Loucy (cell line): ENCODE measurements around the gene LCE1C.

ENCODE experiments used
- H2AFZ ChIP-seq: fragments of 200-600 bp; sonication (generic); 2 replicates; pipeline ENCODE4 v1.6.0; 2016; ENCODE audit warnings: antibody characterized with exemption, mild to moderate bottlenecking, low read length, moderate library complexity
- H3F3A ChIP-seq: fragments of 200-600 bp; 2 replicates; pipeline ENCODE4 v1.6.0; 2016; ENCODE audit warnings: antibody characterized with exemption, low read depth, mild to moderate bottlenecking
- H3K27me3 ChIP-seq: fragments of 200-600 bp; sonication (generic); 2 replicates; pipeline ENCODE4 v1.6.1; 2014; ENCODE audit warnings: low read length, mild to moderate bottlenecking; ENCODE audit not compliant: insufficient read depth, poor library complexity, severe bottlenecking
- H3K36me3 ChIP-seq: fragments of 200-600 bp; sonication (generic); 2 replicates; pipeline ENCODE4 v1.6.1; 2016; ENCODE audit warnings: low read length; ENCODE audit not compliant: insufficient read depth
- H3K4me1 ChIP-seq: fragments of 200-600 bp; sonication (generic); 2 replicates; pipeline ENCODE4 v1.5.1; 2014; ENCODE audit warnings: low read length, mild to moderate bottlenecking; ENCODE audit not compliant: insufficient read depth, poor library complexity, severe bottlenecking
- H3K4me2 ChIP-seq: fragments of 200-600 bp; sonication (generic); 2 replicates; pipeline ENCODE4 v1.6.0; 2014; ENCODE audit warnings: antibody characterized with exemption, low read length, low read depth, mild to moderate bottlenecking; ENCODE audit not compliant: poor library complexity, severe bottlenecking
- H3K4me3 ChIP-seq: fragments of 200-600 bp; sonication (generic); 2 replicates; pipeline ENCODE4 v1.5.1; 2014; ENCODE audit warnings: low read length, mild to moderate bottlenecking, mixed read lengths; ENCODE audit not compliant: poor library complexity, severe bottlenecking
- H3K79me2 ChIP-seq: fragments of 200-600 bp; sonication (generic); 2 replicates; pipeline ENCODE4 v1.6.1; 2014; ENCODE audit warnings: low read length; ENCODE audit not compliant: insufficient read depth
- H3K9ac ChIP-seq: fragments of 200-600 bp; sonication (generic); 2 replicates; pipeline ENCODE4 v1.6.0; 2014; ENCODE audit warnings: mild to moderate bottlenecking, low read depth, low read length, moderate library complexity; ENCODE audit not compliant: poor library complexity, severe bottlenecking
- H3K9me2 ChIP-seq: fragments of 200-600 bp; sonication (generic); replicated peaks from 2 replicates; pipeline ENCODE4 v1.6.1; 2016; ENCODE audit warnings: low read depth, low read length, mixed read lengths
- H3K9me3 ChIP-seq: fragments of 200-600 bp; sonication (generic); 2 replicates; pipeline ENCODE4 v1.6.1; 2014; ENCODE audit warnings: mild to moderate bottlenecking, antibody characterized with exemption, low read length, low read depth; ENCODE audit not compliant: insufficient read depth
- H4K20me1 ChIP-seq: fragments of 200-600 bp; sonication (generic); 2 replicates; pipeline ENCODE4 v1.6.0; 2014; ENCODE audit warnings: antibody characterized with exemption, low read length, mild to moderate bottlenecking; ENCODE audit not compliant: insufficient read depth, poor library complexity, severe bottlenecking
- EZH2phosphoT487 ChIP-seq: fragments of 200-600 bp; IDR thresholded peaks from 2 replicates; pipeline ENCODE4 v1.6.1; 2018; ENCODE audit warnings: antibody characterized with exemption, mild to moderate bottlenecking, moderate library complexity, borderline replicate concordance
- TF ChIP-seq, protein P1 (sequence below): fragments of 200-600 bp; sonication (generic); conservative IDR thresholded peaks from 2 replicates; pipeline ENCODE4 v1.5.1; 2014; ENCODE audit warnings: mild to moderate bottlenecking, antibody characterized with exemption, low read length

The LCE1C gene

DNA sequence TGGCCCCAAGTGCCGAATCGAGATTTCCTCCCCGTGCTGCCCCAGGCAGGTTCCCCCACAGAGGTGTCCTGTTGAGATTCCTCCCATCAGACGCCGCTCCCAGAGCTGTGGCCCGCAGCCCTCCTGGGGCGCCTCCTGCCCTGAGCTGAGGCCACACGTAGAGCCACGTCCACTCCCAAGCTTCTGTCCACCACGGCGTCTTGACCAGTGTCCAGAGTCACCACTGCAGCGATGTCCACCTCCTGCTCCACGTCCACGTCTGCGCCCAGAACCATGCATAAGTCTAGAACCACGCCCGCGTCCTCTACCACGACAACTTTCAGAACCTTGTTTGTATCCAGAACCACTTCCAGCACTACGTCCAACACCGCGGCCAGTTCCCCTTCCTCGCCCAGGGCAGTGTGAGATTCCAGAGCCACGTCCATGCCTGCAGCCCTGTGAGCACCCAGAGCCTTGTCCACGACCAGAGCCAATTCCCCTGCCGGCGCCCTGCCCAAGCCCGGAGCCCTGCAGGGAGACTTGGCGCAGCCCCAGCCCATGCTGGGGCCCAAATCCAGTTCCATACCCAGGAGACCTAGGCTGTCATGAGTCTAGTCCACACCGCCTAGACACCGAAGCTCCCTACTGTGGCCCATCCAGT is 45.8 kb downstream of the LCE1C start:
- Histone ChIP-seq H3K9me2 (no peaks in the 10 kb centered on the region), H3K4me3 (no peak overlapping the region), H3K4me1 (no peaks in the 10 kb centered on the region), H3K9me3 (no peaks in the 10 kb centered on the region), H3K4me2 (no peak overlapping the region), H4K20me1 (no peaks in the 10 kb centered on the region), H3K79me2 (no peaks in the 10 kb centered on the region), H3K36me3 (no peaks in the 10 kb centered on the region), H3K9ac (no peak overlapping the region), H2AFZ (no peak overlapping the region), H3F3A (no peaks in the 10 kb centered on the region), H3K27me3 (no peaks in the 10 kb centered on the region)
- TF ChIP-seq, protein P1, sequence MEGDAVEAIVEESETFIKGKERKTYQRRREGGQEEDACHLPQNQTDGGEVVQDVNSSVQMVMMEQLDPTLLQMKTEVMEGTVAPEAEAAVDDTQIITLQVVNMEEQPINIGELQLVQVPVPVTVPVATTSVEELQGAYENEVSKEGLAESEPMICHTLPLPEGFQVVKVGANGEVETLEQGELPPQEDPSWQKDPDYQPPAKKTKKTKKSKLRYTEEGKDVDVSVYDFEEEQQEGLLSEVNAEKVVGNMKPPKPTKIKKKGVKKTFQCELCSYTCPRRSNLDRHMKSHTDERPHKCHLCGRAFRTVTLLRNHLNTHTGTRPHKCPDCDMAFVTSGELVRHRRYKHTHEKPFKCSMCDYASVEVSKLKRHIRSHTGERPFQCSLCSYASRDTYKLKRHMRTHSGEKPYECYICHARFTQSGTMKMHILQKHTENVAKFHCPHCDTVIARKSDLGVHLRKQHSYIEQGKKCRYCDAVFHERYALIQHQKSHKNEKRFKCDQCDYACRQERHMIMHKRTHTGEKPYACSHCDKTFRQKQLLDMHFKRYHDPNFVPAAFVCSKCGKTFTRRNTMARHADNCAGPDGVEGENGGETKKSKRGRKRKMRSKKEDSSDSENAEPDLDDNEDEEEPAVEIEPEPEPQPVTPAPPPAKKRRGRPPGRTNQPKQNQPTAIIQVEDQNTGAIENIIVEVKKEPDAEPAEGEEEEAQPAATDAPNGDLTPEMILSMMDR, result no peak
- no peak for TF ChIP-seq EZH2phosphoT487

DNA sequence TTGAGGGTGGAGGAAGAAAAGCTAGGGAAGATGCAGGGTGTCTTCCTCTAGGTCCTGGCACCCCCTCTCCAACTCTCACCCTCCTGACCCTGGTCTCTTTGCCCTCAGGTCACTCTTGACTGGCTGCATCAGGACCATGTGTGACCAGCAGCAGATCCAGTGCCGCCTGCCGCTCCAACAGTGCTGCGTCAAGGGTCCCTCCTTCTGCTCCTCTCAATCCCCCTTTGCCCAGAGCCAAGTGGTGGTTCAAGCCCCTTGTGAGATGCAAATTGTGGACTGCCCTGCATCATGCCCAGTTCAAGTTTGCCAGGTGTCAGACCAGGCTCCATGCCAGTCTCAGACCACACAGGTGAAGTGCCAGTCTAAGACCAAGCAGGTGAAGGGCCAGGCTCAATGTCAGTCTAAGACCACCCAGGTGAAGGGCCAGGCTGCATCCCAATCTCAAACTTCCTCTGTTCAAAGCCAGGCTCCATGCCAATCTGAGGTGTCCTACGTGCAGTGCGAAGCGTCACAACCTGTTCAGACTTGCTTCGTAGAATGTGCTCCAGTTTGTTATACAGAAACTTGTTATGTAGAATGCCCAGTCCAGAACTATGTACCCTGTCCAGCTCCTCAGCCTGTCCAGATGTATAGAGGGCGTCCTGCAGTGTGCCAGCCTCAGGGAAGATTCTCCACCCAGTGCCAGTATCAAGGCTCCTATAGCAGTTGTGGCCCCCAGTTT is 46.8 kb downstream of the LCE1C start:
- no peaks in the 10 kb centered on the region for H3K79me2 ChIP-seq
- H3K9ac ChIP-seq, result no peak overlapping the region
- no peaks in the 10 kb centered on the region for H3K9me3 ChIP-seq
- H3K4me1 ChIP-seq, result no peaks in the 10 kb centered on the region
- no peak for TF ChIP-seq EZH2phosphoT487
- TF ChIP-seq, protein P1, result no peak
- H3K27me3 ChIP-seq, result no peaks in the 10 kb centered on the region
- H3K9me2 ChIP-seq, result no peaks in the 10 kb centered on the region
- no peak overlapping the region for H2AFZ ChIP-seq
- no peaks in the 10 kb centered on the region for H3K36me3 ChIP-seq
- no peaks in the 10 kb centered on the region for H4K20me1 ChIP-seq
- no peak overlapping the region for H3K4me3 ChIP-seq
- no peak overlapping the region for H3K4me2 ChIP-seq
- H3F3A ChIP-seq, result no peaks in the 10 kb centered on the region

DNA sequence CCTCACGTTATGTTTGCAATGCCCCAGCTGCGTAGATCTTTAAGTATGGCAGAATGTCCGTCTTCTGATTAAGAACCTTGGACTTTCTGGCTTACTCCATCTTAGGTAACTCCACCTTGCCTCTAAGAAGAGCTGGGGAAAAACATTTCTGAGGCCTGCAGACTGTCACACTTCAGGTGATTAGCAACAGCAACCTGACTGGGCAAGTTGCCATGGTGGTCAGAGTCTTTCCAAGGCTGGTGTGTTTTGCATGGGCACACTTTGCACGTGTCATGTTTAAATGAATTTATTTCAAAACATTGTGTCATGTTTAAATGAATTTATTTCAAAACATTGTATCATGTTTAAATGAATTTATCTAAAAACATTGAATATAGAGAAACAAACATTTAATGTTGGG is 47.8 kb downstream of the LCE1C start:
- H3K4me3 ChIP-seq, result no peak overlapping the region
- no peaks in the 10 kb centered on the region for H3K36me3 ChIP-seq
- H3K4me2 ChIP-seq, result no peak overlapping the region
- H3K79me2 ChIP-seq, result no peaks in the 10 kb centered on the region
- H3K9me3 ChIP-seq, result no peaks in the 10 kb centered on the region
- no peak for TF ChIP-seq EZH2phosphoT487
- TF ChIP-seq, protein P1, result no peak
- H3K4me1 ChIP-seq, result no peaks in the 10 kb centered on the region
- no peaks in the 10 kb centered on the region for H3K9me2 ChIP-seq
- no peaks in the 10 kb centered on the region for H3K27me3 ChIP-seq
- no peaks in the 10 kb centered on the region for H3F3A ChIP-seq
- no peak overlapping the region for H2AFZ ChIP-seq
- no peak overlapping the region for H3K9ac ChIP-seq
- no peaks in the 10 kb centered on the region for H4K20me1 ChIP-seq
